Measurements from ENCODE around the gene ZNF784.

Gene ZNF784

GRCh38 chr19:55655648-55656040 lies 31.3 kb upstream of the ZNF784 start:
- no peak for DNase-seq

DNA sequence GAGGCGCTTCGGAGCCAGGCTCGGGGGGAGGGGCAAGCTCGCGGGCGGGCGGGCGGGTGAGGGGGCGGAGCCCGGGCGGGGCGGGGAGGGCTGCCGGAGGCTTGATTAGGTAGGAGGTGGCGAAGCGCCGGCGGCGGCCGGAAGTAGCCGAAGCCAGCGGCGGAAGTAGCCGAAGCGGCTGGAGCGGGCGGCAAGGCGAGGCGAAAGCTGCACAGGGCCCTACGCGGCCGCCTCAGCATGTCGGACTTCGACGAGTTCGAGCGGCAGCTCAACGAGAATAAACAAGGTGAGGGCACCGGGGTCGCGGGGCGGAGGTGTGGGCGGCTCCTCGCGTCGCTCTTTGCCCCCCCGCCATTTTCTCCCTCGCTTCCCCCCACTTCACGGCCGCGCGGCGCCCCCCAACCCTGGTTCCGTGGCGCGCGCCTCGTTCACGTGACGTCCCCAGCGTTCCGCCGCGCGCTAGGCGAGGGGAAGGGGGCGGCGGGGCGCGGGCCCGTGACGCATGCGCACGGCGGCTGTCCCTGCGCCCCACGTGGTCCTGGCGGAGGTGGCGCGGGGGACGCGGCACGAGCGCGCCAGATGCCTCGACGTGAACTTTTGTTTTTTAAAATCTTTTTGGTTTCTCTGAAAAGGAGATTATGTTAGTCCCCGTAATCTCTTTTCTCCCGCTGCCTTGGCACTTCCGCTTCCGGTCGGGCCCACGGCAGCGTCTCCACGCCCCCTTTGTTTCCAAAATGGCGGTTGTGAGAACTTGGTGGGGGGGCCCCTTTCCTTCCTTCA lies 30.7 kb upstream of the ZNF784 start, which contains the start of gene U2AF2:
U2AF2 (plus strand) TSS at position 168 of the 780 bp plus-strand sequence; CDS start at position 238, 70 bp downstream.
- DNase-seq, result peak; percentile 97

DNA sequence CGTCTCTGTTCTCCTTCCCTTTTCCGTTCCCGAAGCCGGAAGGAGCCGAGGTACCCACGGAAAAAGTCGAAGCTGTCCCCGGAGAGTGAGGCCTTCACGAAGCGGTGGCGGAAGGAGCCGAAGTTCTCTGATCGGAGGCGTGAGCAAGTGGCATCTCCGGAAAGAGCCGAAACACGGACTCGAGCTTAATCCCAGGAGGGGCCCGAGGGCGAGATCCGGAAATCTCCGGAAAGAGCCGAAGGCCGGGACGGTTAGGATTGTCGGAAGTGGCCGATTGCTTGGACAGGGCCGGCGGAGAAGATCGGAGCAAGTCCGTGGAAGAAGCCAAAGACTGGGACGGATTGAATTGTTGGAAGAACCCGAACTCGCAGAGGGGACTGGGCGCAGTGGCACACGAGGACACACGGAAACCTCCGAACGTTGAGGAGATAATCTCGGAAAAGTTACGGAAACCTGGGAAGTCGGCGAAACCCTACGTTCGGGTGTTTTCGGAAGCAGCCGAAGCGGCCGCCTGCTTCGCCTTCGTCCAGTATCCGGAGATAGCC lies 30.0 kb upstream of the ZNF784 start:
- DNase-seq, result peak; percentile 100

- DNase-seq, result peak; percentile 99
Observed at GRCh38 chr19:55653651-55654322, 29.4 kb upstream of the ZNF784 start.

DNA sequence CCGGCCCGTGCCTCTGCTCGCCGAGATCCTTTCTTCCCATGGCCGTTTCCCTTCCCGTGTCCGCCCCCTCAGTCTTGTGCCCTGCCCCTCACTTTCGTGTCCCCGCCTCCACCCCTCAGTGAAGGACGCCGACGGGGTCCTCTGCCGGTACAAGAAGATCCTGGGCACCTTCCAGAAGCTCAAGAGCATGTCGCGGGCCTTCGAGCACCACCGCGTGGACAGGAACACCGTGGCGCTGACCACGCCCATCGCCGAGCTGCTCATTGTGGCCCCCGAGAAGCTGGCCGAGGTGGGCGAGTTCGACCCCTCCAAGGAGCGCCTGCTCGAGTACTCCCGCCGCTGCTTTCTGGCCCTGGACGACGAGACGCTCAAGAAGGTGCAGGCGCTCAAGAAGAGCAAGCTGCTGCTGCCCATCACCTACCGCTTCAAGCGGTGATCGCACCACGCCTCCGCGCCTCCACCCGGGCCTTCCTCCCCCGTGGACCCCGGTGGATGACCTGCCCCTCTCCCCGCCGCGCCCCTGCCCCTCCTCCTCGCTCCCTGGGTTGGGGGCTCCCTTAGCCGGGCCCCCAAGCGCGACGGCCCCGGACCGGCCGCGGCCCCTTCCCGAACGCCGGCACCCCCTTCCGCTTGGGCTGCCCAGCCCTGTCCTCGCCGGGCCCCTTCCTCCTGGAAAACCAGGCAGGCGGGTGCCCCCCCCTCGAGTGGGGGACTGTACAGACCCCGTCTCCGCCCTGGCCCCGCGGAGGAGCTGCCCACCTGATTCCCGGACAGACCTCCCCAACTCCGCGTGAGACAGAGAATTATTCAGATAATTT lies 28.2 kb upstream of the ZNF784 start:
- DNase-seq, result no peak

DNA sequence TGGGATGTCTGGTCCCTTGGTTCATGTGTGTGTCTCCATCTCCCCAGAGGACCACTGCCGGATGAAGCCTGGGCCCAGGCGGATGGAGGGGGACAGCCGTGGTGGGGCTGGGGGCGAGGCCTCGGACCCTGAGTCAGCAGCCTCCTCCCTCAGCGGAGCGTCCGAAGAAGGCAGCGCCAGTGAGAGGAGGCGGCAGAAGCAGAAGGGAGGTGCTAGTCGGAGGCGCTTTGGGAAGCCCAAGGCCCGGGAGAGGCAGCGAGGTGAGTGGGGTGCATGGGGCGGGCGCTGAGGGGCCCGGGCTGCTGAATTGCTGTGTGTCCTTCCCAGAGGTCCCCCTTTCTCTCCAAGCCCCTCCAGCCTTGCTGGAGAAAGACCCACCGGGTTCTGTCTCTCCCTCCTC lies 26.9 kb upstream of the ZNF784 start:
- DNase-seq, result no peak

DNA sequence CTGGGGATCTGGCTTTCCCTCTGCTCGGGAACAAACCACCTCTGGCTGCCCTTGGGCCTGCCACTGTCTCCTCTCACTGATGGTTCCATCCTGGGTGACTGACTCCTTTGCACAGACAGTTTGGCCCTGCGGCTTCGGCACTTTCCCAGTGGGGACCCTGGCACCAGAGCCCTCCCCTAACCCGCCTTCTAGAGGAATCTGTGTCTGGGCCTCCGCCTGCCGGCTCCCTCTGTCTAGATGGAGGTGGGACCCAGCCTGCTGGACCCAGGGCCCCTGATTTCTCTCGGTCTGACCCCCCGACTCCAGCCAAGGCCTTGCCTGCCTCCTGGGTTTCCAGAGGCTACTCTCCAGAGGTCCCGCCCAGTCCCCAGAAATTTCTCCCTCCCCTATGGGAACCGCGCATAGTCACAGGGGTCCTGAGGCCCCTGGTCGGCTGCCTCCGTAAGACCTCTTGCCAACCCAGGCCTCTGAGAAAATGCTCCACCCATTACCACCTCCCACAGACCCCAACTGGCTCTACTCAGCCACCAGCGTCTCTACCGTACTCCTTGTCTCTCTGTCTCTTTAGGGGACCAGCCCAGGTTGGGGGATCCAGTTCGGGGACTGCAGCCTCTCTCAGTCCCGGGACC lies 26.4 kb upstream of the ZNF784 start:
- no peak for DNase-seq

DNA sequence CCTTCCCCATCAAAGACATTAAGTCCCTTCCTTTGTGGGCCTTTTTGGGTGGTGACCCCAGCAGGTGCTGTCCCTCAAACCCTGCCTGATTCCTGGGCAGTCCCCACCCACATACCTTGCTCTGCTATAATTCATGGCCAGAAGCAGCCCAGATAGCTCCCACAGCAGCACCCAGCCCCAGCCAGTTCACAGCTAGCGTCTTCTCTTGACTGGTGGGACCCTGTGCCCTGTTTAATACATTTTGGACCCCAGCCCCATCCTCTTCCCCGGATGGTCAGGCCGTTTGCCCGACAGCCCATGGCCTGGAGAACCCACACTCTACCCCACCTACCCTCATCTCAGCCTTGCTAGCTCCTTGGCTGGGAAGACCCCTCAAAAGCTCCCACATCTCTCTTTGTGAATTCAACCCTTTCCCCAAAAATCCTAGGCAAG lies 25.8 kb upstream of the ZNF784 start:
- DNase-seq, result no peak

DNA sequence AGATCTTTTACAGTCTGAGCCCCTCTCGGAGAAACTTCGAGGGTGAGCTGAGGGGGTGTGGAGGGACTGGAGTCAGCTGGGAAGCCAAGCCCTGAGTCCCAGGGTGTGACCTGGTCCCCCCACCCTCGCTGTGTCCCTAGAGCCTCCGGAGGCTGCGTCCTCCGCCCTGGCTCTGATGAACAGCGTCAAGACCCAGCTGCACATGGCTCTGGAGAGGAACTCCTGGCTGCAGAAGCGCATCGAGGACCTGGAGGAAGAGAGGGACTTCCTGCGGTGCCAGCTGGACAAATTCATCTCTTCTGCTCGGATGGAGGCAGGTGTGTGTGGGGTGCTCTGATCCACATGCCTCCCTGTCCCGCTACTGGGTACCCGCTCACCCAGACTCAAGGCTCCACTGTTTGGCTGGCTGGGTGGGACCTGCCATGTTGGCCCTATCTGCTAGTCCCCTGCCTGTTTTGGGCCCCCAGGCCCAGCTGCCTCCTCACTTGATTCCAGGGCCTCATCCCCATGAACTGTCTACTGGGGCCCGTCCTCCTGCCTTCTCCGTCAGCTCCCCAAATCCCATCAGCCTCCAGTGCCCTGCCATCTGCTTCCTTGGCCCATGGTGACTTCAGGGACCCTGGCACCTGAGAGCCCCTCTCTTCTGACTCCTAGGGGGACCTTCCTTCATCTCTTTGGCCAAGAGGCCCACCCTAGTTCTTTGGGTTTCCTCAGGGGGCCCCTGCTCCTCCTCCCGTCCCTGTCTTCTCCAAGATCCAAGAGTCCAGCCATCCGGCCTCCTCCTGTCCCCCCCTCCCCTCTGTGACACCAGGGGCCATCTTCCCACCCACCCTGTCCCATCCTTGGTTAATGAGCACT lies 25.1 kb upstream of the ZNF784 start:
- no peak for DNase-seq

DNA sequence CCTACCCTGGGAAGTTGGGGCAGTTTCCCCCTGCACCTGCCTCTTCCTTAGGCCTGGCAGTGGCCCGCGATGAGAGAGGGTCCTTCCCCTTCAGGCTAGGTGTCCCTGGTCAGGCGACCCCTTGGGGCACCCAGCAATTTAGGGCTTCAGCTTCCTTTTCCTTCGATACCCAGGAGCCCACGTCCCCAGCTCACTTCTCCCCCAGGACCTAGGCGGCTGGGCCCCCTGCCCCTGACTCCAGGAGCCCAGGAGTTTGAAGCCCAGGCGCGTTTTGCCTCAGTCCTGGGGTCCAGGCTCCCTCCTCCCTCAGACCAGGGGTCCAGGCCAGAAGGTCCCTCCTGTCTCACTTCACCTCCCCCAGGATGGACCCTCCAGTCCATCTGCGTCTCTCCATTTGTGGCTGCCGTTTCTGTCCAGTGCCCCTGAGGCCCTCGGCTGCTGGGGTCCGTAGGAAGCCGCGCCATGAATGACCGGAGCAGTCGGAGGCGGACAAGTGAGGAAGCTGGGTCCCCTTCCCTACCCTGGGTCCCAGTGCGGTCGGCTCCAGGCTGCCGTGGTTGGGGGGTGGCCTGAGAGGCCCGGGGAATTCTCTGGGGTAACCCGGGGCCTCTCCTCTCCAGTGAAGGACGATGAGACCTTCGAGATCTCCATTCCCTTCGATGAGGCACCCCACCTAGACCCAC lies 24.4 kb upstream of the ZNF784 start:
- DNase-seq, result peak; percentile 42

- DNase-seq, result peak; percentile 82
Observed at GRCh38 chr19:55647732-55648584, 23.6 kb upstream of the ZNF784 start, which contains the start of gene CCDC106. TSS of gene CCDC106 (plus strand) at chr19:55648212. CDS start at chr19:55649047, 835 bp downstream.

GRCh38 chr19:55646889-55647731 lies 22.7 kb upstream of the ZNF784 start:
- no peak for DNase-seq

GRCh38 chr19:55645512-55645881 lies 21.1 kb upstream of the ZNF784 start:
- DNase-seq, result no peak

DNA sequence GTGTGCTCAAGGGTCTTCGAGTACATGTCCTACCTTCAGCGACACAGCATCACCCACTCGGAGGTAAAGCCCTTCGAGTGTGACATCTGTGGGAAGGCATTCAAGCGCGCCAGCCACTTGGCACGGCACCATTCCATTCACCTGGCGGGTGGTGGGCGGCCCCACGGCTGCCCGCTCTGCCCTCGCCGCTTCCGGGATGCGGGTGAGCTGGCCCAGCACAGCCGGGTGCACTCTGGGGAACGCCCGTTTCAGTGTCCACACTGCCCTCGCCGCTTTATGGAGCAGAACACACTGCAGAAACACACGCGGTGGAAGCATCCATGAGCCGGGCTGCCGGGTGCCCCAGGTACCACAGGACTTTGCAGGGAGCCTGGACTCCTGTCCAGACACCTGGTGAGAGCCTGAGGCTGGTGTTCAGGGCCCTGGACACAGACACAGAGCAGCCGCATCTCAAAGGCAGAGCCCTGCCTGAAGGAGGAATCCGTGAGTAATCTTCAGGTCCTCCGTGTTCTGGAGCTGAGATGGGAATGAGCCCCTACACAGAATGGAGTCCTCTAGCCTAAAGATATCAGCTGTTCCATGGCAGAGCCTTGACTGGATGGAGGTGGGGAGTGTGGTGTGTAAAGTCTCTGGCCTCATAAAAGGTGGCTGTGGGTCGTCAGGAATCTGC lies 20.6 kb upstream of the ZNF784 start:
- DNase-seq, result no peak

DNA sequence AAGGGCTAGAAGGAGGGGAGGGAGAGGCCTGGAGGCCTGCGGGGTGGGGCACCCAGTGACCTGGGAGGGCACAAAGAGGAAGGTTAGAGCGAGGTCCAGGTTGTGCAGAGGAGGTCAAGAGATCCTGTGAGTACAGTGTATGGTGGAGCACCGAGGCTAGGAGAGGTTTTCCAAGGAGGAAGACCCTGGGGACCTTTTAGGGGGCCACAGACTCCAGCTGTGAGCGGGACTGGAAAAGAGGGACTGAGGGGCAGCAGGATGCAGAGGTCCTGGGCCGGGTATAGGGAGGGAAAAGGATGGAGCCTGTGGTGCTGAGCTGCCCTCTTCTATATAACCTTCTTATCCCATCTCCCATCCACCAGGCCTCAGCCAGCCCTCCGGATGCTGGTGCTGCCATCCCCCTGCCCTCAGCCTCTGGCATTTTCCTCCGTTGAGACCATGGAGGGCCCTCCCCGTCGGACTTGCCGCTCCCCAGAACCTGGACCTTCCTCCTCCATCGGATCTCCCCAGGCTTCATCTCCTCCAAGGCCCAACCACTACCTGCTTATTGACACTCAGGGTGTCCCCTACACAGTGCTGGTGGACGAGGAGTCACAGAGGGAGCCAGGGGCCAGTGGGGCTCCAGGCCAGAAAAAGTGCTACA lies 19.9 kb upstream of the ZNF784 start:
- no peak for DNase-seq

DNA sequence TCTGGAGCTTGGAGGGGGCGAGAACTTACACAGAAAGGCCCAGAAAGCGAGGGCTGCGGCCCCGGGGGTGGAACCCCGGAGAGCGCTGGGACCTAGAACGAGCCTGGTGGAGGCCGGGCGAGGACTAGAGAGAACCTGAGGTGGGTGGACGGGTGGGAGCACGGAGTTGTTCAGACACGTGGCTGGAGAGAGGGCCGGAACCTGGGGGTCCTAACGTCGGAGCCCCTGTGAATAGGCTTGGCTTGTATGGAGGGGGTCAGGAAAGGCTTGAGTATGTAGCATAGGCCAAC lies 19.5 kb upstream of the ZNF784 start:
- DNase-seq, result no peak

GRCh38 chr19:55643003-55643886 lies 18.9 kb upstream of the ZNF784 start, which contains the start of gene ZNF581:
TSS of gene ZNF581 (plus strand) at chr19:55643649. CDS start at chr19:55644572, 923 bp downstream.
- peak; percentile 90 for DNase-seq
